ENCODE data around the gene ETS1. TPM values are rescaled to one million over a fixed set of nuclear protein-coding genes. Genes with fewer than 3 reads are reported as not detected.

The ETS1 gene
- polyA plus RNA-seq, 1 donor from 2014 or later: 0.42 TPM

GRCh38 chr11:128627666-128628324 is 40.4 kb upstream of the ETS1 start:
- TF ChIP-seq RAD21 (conservative IDR thresholded peaks at IDR 0.05) (no peak), EP300 (conservative IDR thresholded peaks at IDR 0.05; ENCODE audit: poor library complexity, severe bottlenecking) (no peak), SMC3 (conservative IDR thresholded peaks at IDR 0.05; ENCODE audit: poor library complexity) (no peak)
- Histone ChIP-seq H3K4me3 (ENCODE audit: low read length) (no peak overlapping the region), H3K27me3 (ENCODE audit: insufficient read depth, low read depth, low read length) (no peaks in the 10 kb centered on the region), H3K9me2 (ENCODE audit: insufficient read depth, low read length) (no peaks in the 10 kb centered on the region), H2AFZ (ENCODE audit: low read depth, low read length) (no peak overlapping the region), H3K27ac (ENCODE audit: low read length) (no peak overlapping the region), H3F3A (ENCODE audit: insufficient read depth, low read length, poor library complexity, severe bottlenecking) (no peaks in the 10 kb centered on the region), H3K9ac (ENCODE audit: low read length) (no peak overlapping the region), H3K9me3 (ENCODE audit: low read length) (no peaks in the 10 kb centered on the region), H4K20me1 (ENCODE audit: insufficient read depth) (no peaks in the 10 kb centered on the region), H3K36me3 (ENCODE audit: insufficient read depth, low read length) (no peaks in the 10 kb centered on the region), H3K4me2 (ENCODE audit: low read length) (no peak overlapping the region), H3K79me2 (replicated peaks; ENCODE audit: insufficient read depth, low read length) (no peaks in the 10 kb centered on the region)

DNA sequence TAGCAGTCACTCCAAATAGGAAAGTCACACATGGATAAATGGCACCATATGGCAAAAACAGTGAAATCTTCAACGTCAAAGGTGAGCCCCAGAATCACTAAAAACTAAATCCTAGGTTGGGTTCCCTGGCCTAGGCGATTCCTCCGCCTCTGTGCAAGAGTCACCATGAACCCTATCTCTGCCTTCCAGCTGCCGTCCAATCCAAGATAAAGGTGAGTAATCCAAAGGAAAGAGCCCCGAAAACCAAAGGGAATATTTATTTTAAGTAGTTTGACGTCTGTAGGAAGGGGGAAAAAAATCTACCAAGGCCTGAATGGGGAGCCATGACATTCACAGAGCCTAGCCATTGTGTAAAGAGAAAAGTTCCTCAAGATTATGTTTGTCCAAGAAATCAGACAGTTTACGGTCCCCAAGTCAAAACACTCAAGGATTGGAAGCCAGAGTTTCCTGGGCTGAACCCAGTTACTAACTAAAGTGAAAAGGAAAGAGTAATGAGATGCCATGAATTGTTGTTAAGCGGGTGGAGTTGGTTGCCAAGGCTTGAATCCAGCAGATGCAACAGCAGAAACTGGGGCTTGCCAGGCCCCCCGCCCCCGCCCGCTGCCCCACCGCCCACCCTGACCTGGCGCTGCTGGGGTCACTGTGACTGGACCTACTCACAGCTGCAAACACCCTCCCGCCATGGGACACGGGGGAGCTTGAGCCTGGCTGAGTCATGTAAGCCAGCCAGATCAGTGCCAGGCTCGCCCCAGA is 39.7 kb upstream of the ETS1 start:
- Histone ChIP-seq H3K9me3 (ENCODE audit: low read length) (no peaks in the 10 kb centered on the region), H2AFZ (ENCODE audit: low read depth, low read length) (no peak overlapping the region), H3K9ac (ENCODE audit: low read length) (no peak overlapping the region), H3K27me3 (ENCODE audit: insufficient read depth, low read depth, low read length) (no peaks in the 10 kb centered on the region), H3K9me2 (ENCODE audit: insufficient read depth, low read length) (no peaks in the 10 kb centered on the region), H3K27ac (ENCODE audit: low read length) (no peak overlapping the region), H3K36me3 (ENCODE audit: insufficient read depth, low read length) (no peaks in the 10 kb centered on the region), H3K79me2 (replicated peaks; ENCODE audit: insufficient read depth, low read length) (no peaks in the 10 kb centered on the region), H3F3A (ENCODE audit: insufficient read depth, low read length, poor library complexity, severe bottlenecking) (no peaks in the 10 kb centered on the region), H3K4me2 (ENCODE audit: low read length) (no peak overlapping the region), H3K4me3 (ENCODE audit: low read length) (no peak overlapping the region), H4K20me1 (ENCODE audit: insufficient read depth) (no peaks in the 10 kb centered on the region)
- TF ChIP-seq RAD21 (conservative IDR thresholded peaks at IDR 0.05): no peak
- TF ChIP-seq, protein P1, sequence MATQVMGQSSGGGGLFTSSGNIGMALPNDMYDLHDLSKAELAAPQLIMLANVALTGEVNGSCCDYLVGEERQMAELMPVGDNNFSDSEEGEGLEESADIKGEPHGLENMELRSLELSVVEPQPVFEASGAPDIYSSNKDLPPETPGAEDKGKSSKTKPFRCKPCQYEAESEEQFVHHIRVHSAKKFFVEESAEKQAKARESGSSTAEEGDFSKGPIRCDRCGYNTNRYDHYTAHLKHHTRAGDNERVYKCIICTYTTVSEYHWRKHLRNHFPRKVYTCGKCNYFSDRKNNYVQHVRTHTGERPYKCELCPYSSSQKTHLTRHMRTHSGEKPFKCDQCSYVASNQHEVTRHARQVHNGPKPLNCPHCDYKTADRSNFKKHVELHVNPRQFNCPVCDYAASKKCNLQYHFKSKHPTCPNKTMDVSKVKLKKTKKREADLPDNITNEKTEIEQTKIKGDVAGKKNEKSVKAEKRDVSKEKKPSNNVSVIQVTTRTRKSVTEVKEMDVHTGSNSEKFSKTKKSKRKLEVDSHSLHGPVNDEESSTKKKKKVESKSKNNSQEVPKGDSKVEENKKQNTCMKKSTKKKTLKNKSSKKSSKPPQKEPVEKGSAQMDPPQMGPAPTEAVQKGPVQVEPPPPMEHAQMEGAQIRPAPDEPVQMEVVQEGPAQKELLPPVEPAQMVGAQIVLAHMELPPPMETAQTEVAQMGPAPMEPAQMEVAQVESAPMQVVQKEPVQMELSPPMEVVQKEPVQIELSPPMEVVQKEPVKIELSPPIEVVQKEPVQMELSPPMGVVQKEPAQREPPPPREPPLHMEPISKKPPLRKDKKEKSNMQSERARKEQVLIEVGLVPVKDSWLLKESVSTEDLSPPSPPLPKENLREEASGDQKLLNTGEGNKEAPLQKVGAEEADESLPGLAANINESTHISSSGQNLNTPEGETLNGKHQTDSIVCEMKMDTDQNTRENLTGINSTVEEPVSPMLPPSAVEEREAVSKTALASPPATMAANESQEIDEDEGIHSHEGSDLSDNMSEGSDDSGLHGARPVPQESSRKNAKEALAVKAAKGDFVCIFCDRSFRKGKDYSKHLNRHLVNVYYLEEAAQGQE (IDR thresholded peaks at IDR 0.05; ENCODE audit: borderline replicate concordance): no peak

GRCh38 chr11:128625746-128626145 is 38.4 kb upstream of the ETS1 start:
- H2AFZ ChIP-seq (ENCODE audit: low read depth, low read length): no peak overlapping the region
- H4K20me1 ChIP-seq (ENCODE audit: insufficient read depth): no peaks in the 10 kb centered on the region
- H3K36me3 ChIP-seq (ENCODE audit: insufficient read depth, low read length): no peaks in the 10 kb centered on the region
- no peaks in the 10 kb centered on the region for H3K27me3 ChIP-seq (ENCODE audit: insufficient read depth, low read depth, low read length)
- no peaks in the 10 kb centered on the region for H3K9me2 ChIP-seq (ENCODE audit: insufficient read depth, low read length)
- no peak for TF ChIP-seq EP300 (conservative IDR thresholded peaks at IDR 0.05; ENCODE audit: poor library complexity, severe bottlenecking)
- TF ChIP-seq TAF1 (IDR thresholded peaks at IDR 0.05; ENCODE audit: low read depth): no peak
- TF ChIP-seq, protein P1 (IDR thresholded peaks at IDR 0.05; ENCODE audit: borderline replicate concordance): no peak
- no peak for TF ChIP-seq SMC3 (conservative IDR thresholded peaks at IDR 0.05; ENCODE audit: poor library complexity)
- TF ChIP-seq, protein P2, sequence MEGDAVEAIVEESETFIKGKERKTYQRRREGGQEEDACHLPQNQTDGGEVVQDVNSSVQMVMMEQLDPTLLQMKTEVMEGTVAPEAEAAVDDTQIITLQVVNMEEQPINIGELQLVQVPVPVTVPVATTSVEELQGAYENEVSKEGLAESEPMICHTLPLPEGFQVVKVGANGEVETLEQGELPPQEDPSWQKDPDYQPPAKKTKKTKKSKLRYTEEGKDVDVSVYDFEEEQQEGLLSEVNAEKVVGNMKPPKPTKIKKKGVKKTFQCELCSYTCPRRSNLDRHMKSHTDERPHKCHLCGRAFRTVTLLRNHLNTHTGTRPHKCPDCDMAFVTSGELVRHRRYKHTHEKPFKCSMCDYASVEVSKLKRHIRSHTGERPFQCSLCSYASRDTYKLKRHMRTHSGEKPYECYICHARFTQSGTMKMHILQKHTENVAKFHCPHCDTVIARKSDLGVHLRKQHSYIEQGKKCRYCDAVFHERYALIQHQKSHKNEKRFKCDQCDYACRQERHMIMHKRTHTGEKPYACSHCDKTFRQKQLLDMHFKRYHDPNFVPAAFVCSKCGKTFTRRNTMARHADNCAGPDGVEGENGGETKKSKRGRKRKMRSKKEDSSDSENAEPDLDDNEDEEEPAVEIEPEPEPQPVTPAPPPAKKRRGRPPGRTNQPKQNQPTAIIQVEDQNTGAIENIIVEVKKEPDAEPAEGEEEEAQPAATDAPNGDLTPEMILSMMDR (IDR thresholded peaks at IDR 0.05; ENCODE audit: poor library complexity, severe bottlenecking): no peak
- no peak for TF ChIP-seq EZH2 (IDR thresholded peaks at IDR 0.05; ENCODE audit: borderline replicate concordance, insufficient read depth, low read length, poor library complexity, severe bottlenecking)
- TF ChIP-seq MXI1 (conservative IDR thresholded peaks at IDR 0.05; ENCODE audit: poor library complexity, severe bottlenecking): no peak
- TF ChIP-seq RAD21 (conservative IDR thresholded peaks at IDR 0.05): no peak
- TF ChIP-seq POLR2AphosphoS5 (IDR thresholded peaks at IDR 0.05): no peak
- H3F3A ChIP-seq (ENCODE audit: insufficient read depth, low read length, poor library complexity, severe bottlenecking): no peaks in the 10 kb centered on the region
- H3K9ac ChIP-seq (ENCODE audit: low read length): no peak overlapping the region
- H3K27ac ChIP-seq (ENCODE audit: low read length): no peak overlapping the region
- no peak overlapping the region for H3K4me3 ChIP-seq (ENCODE audit: low read length)
- H3K4me2 ChIP-seq (ENCODE audit: low read length): no peak overlapping the region
- no peaks in the 10 kb centered on the region for H3K9me3 ChIP-seq (ENCODE audit: low read length)
- no peaks in the 10 kb centered on the region for H3K79me2 ChIP-seq (replicated peaks; ENCODE audit: insufficient read depth, low read length)
